Glutamatergic neuron (in vitro differentiated cells): ENCODE results near the gene SHH. TPM values are rescaled to one million over a fixed set of nuclear protein-coding genes. Genes with fewer than 3 reads are reported as not detected.

Experiments used
- DNase-seq: peaks from one replicate; pipeline ENCODE4 v3.0.0; 2022
- H3K27ac Mint-ChIP-seq: one replicate; pipeline ENCODE4 v1.8.0; 2020; ENCODE audit warnings: mild to moderate bottlenecking, mixed read lengths, inconsistent platforms; ENCODE audit not compliant: unreplicated experiment
- H3K27me3 Mint-ChIP-seq: one replicate; pipeline ENCODE4 v1.8.0; 2020; ENCODE audit warnings: mild to moderate bottlenecking, moderate library complexity, mixed read lengths, inconsistent platforms; ENCODE audit not compliant: unreplicated experiment
- H3K36me3 Mint-ChIP-seq: one replicate; pipeline ENCODE4 v1.8.0; 2020; ENCODE audit warnings: mild to moderate bottlenecking, mixed read lengths, inconsistent platforms; ENCODE audit not compliant: unreplicated experiment
- H3K4me1 Mint-ChIP-seq: one replicate; pipeline ENCODE4 v1.8.0; 2020; ENCODE audit warnings: mild to moderate bottlenecking, low read depth, mixed read lengths, inconsistent platforms; ENCODE audit not compliant: unreplicated experiment
- H3K4me3 Mint-ChIP-seq: one replicate; pipeline ENCODE4 v1.8.0; 2020; ENCODE audit warnings: mild to moderate bottlenecking, mixed read lengths, inconsistent platforms; ENCODE audit not compliant: unreplicated experiment
- H3K9me3 Mint-ChIP-seq: one replicate; pipeline ENCODE4 v1.8.0; 2020; ENCODE audit warnings: mild to moderate bottlenecking, moderate library complexity, mixed read lengths, inconsistent platforms; ENCODE audit not compliant: unreplicated experiment
- total RNA-seq: library from RNA; stranded (reverse); fragmentation: NEBNext Ultra II Directional; extraction: Animal tissue kit (Norgen Biotek cat#: 25700); gene quantifications from one replicate; pipeline ENCODE4 v1.2.1, GENCODE V29; 2021; ENCODE audit not compliant: unreplicated experiment
- TF ChIP-seq, protein P1 (sequence below): fragments of 200-600 bp; sonication (generic); IDR thresholded peaks from one replicate; pipeline ENCODE4 v1.5.0; 2021; ENCODE audit not compliant: partially characterized antibody, unreplicated experiment

Gene SHH
- total RNA-seq, 1 donor from 2014 or later = not detected

DNA sequence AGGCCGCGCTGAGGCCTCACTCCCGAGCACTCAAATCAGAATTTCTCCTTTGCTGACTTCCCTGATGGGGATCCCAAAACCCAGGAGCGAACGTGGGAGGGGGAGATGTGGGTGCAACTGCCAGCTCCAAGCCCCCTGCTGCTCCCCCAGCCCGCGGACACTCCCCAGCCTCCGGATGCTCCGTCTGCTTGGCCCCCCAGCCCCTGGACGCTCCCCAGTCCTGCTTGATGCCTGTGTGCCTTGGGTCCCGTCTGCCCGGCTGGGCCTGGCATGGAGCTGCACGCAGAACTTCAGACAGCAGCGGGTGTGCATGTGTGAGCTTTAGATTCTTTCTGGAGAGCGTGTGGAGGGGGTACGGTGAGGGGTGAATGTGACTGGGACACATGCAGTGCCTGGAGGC, 4.7 kb upstream of the SHH start:
- Mint-ChIP-seq H3K4me3 (no peak overlapping the region), H3K27ac (no peak overlapping the region), H3K4me1 (peaks cover 7% of the 10 kb centered on the region), H3K27me3 (peaks cover 18% of the 10 kb centered on the region), H3K36me3 (no peaks in the 10 kb centered on the region), H3K9me3 (peaks cover 3% of the 10 kb centered on the region)
- TF ChIP-seq, protein P1, sequence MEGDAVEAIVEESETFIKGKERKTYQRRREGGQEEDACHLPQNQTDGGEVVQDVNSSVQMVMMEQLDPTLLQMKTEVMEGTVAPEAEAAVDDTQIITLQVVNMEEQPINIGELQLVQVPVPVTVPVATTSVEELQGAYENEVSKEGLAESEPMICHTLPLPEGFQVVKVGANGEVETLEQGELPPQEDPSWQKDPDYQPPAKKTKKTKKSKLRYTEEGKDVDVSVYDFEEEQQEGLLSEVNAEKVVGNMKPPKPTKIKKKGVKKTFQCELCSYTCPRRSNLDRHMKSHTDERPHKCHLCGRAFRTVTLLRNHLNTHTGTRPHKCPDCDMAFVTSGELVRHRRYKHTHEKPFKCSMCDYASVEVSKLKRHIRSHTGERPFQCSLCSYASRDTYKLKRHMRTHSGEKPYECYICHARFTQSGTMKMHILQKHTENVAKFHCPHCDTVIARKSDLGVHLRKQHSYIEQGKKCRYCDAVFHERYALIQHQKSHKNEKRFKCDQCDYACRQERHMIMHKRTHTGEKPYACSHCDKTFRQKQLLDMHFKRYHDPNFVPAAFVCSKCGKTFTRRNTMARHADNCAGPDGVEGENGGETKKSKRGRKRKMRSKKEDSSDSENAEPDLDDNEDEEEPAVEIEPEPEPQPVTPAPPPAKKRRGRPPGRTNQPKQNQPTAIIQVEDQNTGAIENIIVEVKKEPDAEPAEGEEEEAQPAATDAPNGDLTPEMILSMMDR = no peak
- no peak for DNase-seq

DNA sequence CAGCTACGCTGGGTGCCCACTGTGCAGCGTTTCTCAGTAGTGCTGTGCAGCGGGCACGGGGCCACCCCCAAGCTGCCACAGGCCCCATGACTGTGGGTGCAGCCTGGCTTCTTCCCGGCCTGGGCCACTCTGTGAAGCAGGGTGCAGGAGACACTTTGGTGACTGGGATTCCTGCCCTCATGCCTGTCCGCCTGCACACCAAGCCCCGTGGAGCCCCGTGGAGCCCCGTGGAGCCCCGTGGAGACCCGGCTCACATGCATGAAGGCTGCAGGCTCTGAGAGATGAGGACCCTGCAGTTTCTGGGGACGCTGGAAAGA, 3.9 kb upstream of the SHH start:
- H3K36me3 Mint-ChIP-seq = no peaks in the 10 kb centered on the region
- peaks cover 3% of the 10 kb centered on the region for H3K9me3 Mint-ChIP-seq
- TF ChIP-seq, protein P1 = no peak
- DNase-seq = no peak
- H3K27me3 Mint-ChIP-seq = peaks cover 25% of the 10 kb centered on the region
- H3K27ac Mint-ChIP-seq = no peak overlapping the region
- H3K4me3 Mint-ChIP-seq = no peak overlapping the region
- peaks cover 12% of the 10 kb centered on the region for H3K4me1 Mint-ChIP-seq

DNA sequence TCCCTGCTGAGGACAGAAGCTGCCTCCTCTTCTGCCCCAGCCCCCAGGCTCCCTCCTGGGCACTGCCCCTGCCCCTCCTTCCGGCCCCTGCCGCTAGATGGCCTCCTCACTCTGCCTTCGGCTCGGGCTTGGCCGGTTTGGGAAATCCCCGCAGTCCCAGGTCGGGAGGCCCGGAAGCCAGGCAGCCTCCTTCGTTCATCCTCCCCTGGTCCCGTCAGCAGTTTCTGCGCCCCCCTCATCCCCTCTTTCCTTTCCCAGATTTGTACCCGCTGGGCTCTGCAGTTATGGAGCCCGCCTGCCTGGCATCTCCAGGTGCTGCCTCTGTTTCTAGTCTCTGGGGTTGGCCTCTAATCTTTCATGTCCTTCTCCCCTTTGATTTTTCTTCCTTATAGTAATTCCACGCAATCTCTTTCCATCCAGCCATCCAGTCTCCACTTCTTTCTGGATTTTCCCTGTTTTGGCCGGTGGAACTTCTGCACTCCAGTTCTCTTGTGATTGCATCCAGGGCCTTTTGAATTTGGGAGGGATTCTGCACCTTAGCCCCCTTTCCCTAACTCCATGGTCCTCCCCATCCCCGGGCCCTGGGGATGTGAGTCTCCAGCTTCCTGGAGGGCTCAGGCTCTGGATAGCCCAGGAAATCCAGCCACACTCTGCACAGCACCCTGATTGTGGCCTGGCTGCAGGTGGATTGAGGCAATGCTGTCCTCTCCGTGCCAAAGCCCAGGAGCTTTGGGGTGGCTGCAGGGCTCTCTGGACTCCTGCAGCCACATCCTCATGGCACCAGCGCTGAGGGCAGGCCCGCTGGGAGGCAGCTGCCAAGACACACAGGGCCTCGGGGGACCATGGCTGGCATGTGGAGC, 3.3 kb upstream of the SHH start:
- Mint-ChIP-seq H3K9me3 (peaks cover 5% of the 10 kb centered on the region), H3K4me1 (peaks cover 12% of the 10 kb centered on the region), H3K27ac (no peak overlapping the region), H3K4me3 (no peak overlapping the region), H3K36me3 (no peaks in the 10 kb centered on the region), H3K27me3 (peaks cover 28% of the 10 kb centered on the region)
- TF ChIP-seq, protein P1 = peak; percentile 56
- DNase-seq = peak; percentile 87

DNA sequence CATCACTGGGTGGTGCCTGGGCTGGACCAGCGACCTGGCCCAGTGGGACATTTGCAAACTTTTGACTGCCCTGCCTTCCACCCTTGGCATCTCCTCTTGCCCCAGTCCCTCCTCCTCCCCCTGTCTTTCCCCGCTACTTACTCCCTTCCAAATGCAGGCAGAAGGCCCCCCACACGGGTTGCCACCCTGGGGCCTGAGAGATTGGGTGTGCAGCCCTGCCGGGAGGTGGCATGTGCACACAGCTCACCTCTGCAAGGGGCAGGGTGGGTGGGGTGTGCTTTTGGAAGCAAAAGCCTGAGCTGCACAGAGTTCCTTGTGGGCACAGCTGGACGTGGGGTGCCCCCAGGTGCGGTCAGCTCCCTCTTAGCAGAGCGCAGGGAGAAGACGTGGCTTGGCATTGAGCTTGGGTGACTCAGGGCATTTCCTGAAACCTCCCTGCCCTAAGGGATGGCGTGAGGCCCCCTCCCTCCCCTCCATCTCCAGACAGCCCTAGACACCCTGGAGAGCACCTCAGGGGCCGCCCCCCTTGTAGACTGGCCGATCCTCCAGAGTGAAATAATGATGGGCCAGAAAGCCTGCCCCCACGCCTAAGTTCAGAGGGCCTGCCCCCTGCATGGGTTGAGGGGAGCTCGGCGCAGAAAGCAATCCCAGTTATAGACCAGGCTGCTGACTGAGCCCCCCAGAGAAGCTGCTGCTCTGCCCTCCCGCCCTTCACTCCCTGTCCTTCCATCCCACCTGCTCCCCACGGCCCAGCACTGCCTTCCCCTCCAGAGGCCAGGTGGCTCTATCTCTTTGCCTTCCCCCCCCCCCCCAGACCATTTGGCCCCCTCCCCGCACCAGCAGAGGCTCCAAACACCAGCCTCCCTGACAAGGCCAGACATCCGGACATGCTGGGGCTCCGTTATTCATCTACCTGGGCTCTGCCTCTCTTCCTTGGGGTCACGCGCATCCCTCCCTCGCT, 2.3 kb upstream of the SHH start:
- Mint-ChIP-seq H3K4me1 (peaks cover 12% of the 10 kb centered on the region), H3K9me3 (peaks cover 5% of the 10 kb centered on the region), H3K27ac (no peak overlapping the region), H3K4me3 (no peak overlapping the region), H3K27me3 (peaks cover 30% of the 10 kb centered on the region), H3K36me3 (no peaks in the 10 kb centered on the region)
- DNase-seq = no peak
- TF ChIP-seq, protein P1 = no peak
